HepG2 (cell line): ENCODE data around the gene AKAIN1. TPM values are rescaled to one million over a fixed set of nuclear protein-coding genes. Genes with fewer than 3 reads are reported as not detected.

Experiments
- HHEX ChIP-seq: IDR thresholded peaks from 2 replicates; pipeline ENCODE4 v1.6.1; 2016; ENCODE audit warnings: control low read depth
- IKZF5 ChIP-seq: IDR thresholded peaks from 2 replicates; pipeline ENCODE4 v1.6.1; 2018; ENCODE audit warnings: missing genetic modification reagents, mild to moderate bottlenecking, missing compliant biosample characterization
- NFE2L1 ChIP-seq: sonication (generic); formaldehyde crosslinking; IDR thresholded peaks from 2 replicates; pipeline ENCODE4 v1.4.0; 2020; ENCODE audit warnings: missing genetic modification reagents, mild to moderate bottlenecking, borderline replicate concordance
- NFIC ChIP-seq: IDR thresholded peaks from 2 replicates; pipeline ENCODE4 v1.6.1; 2012; ENCODE audit warnings: mild to moderate bottlenecking, low read length, inconsistent platforms
- PHF8 ChIP-seq: sonication (generic); formaldehyde crosslinking; IDR thresholded peaks from 2 replicates; pipeline ENCODE4 v1.5.0; 2020; ENCODE audit warnings: missing genetic modification reagents
- SOX6 ChIP-seq, 2 experiments: fragments of 450-650 bp in 1 of 2; sonication (generic) in 1 of 2; formaldehyde crosslinking in 1 of 2; IDR thresholded peaks; 2 replicates each; pipeline versions ENCODE4 v1.4.0 to v1.6.1; 2017 to 2020; ENCODE audit warnings: antibody characterized with exemption in 1 of 2, mild to moderate bottlenecking in 1 of 2, missing genetic modification reagents in 1 of 2
- SUZ12 ChIP-seq: fragments of 150-350 bp; IDR thresholded peaks from 2 replicates; pipeline ENCODE4 v1.6.1; 2014; ENCODE audit warnings: low read depth, low read length
- USF2 ChIP-seq, 2 experiments: sonication (generic) in 1 of 2; formaldehyde crosslinking in 1 of 2; IDR thresholded peaks; 2 replicates each; pipeline versions ENCODE4 v1.5.1 to v1.6.1; 2011 to 2020; ENCODE audit warnings: borderline replicate concordance in 1 of 2, low read depth in 1 of 2, low read length in 1 of 2, mild to moderate bottlenecking in 1 of 2, missing genetic modification reagents in 1 of 2, moderate library complexity in 1 of 2
- ZBTB42 ChIP-seq: sonication (generic); formaldehyde crosslinking; IDR thresholded peaks from 2 replicates; pipeline ENCODE4 v1.5.0; 2020; ENCODE audit warnings: mild to moderate bottlenecking, missing genetic modification reagents
- ZFP41 ChIP-seq: sonication (generic); formaldehyde crosslinking; IDR thresholded peaks from 2 replicates; pipeline ENCODE4 v1.4.0; 2020; ENCODE audit warnings: mild to moderate bottlenecking, missing genetic modification reagents, borderline replicate concordance
- ZNF234 ChIP-seq: sonication (generic); formaldehyde crosslinking; conservative IDR thresholded peaks from 2 replicates; pipeline ENCODE4 v1.5.1; 2020; ENCODE audit warnings: mild to moderate bottlenecking, missing genetic modification reagents
- ZNF589 ChIP-seq: sonication (generic); formaldehyde crosslinking; conservative IDR thresholded peaks from 2 replicates; pipeline ENCODE4 v1.8.0; 2022; ENCODE audit warnings: mild to moderate bottlenecking, moderate library complexity, missing genetic modification reagents
- ZNF598 ChIP-seq: sonication (generic); formaldehyde crosslinking; IDR thresholded peaks from 2 replicates; pipeline ENCODE4 v1.5.1; 2020; ENCODE audit warnings: mild to moderate bottlenecking, missing genetic modification reagents, borderline replicate concordance
- ZNF766 ChIP-seq: sonication (generic); formaldehyde crosslinking; IDR thresholded peaks from 2 replicates; pipeline ENCODE4 v1.5.0; 2020; ENCODE audit warnings: missing genetic modification reagents, borderline replicate concordance
- ZNF800 ChIP-seq: sonication (generic); formaldehyde crosslinking; IDR thresholded peaks from 2 replicates; pipeline ENCODE4 v1.4.0; 2020; ENCODE audit warnings: missing genetic modification reagents
- polyA plus RNA-seq, 8 experiments: library from polyadenylated mRNA; depleted of rRNA in 3 of 8; stranded (reverse) in 7 of 8; unstranded in 1 of 8; fragments of >200 nt; fragmentation: Illumina TruSeq in 4 of 8; extraction: Trizol in 4 of 8; gene quantifications; 2 replicates each; pipeline versions ENCODE4 v1.2.1 to v1.2.3, GENCODE V29; 2011 to 2016; ENCODE audit warnings: low read depth in 4 of 8, missing spikeins in 1 of 8, mixed read lengths in 1 of 8; ENCODE audit not compliant: insufficient read depth in 1 of 8
- total RNA-seq, 5 experiments: library from RNA; depleted of rRNA; stranded (reverse); fragments of >200 nt; fragmentation: Illumina TruSeq; extraction: Trizol; gene quantifications; 2 replicates each; pipeline ENCODE4 v1.2.3, GENCODE V29; 2016; ENCODE audit warnings: low read depth in 1 of 5
- TF ChIP-seq, protein P1 (sequence below): IDR thresholded peaks from 2 replicates; pipeline ENCODE4 v1.6.1; 2016; ENCODE audit warnings: missing compliant biosample characterization, missing genetic modification reagents, borderline replicate concordance
- TF ChIP-seq, protein P2 (sequence below): sonication (generic); formaldehyde crosslinking; IDR thresholded peaks from 2 replicates; pipeline ENCODE4 v1.5.1; 2020; ENCODE audit warnings: missing genetic modification reagents, mild to moderate bottlenecking, borderline replicate concordance
- TF ChIP-seq, protein P3 (sequence below): sonication (generic); formaldehyde crosslinking; IDR thresholded peaks from 2 replicates; pipeline ENCODE4 v1.5.1; 2020; ENCODE audit warnings: missing genetic modification reagents, mild to moderate bottlenecking, borderline replicate concordance

AKAIN1 gene
- total and polyA plus RNA-seq, 2 of the 13 experiments (the other 11 are each of a cell fraction or from before 2014, with no cell fraction given), result not detected

DNA sequence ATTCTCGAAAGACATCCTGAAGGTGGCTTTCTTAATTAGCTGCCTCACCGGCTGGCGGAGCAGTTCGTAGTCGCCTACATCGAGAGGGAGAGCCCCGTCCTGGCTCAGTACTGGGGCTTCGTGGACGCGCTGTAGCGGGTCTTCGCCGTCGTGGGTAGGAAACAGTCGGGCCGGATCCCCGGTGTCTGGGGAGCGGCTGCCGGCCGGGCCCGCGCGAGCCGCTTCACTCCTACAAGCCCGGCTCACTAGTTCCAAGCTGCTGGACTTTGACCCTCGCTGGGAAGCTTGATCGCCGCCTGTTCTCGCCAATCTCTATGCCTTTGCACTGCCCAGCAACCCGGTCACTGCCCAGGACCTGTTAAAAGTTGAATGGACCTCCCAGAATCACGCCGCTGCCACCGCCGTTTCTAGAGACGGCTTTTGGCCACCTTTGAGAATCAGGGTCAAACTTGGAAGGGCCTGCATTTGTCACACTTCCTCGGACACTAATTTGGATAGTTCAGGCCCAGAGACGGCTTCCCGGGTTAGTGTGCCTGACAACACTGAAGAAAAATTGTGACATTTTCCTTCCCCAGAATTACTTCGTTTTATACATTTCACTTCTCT is 41.4 kb upstream of the AKAIN1 start (continued):
- TF ChIP-seq IKZF5 (CRISPR knock-in tag) (peak; percentile 55; the same call in 1 of the 2 replicates), ZNF589 (CRISPR knock-in tag) (no peak), ZBTB42 (CRISPR knock-in tag) (no peak), ZNF766 (CRISPR knock-in tag) (no peak), ZNF800 (no peak), PHF8 (CRISPR knock-in tag) (peak; percentile 61; the same call in 1 of the 2 replicates), NFE2L1 (CRISPR knock-in tag) (no peak), SUZ12 (no peak), ZNF598 (no peak), SOX6 (IDR thresholded peaks at IDR 0.05) (no peak), SOX6 (CRISPR knock-in tag; IDR thresholded peaks at IDR 0.05) (no peak; the same call in 1 of the 2 replicates), USF2 (IDR thresholded peaks at IDR 0.05; ENCODE audit: low read depth, low read length) (no peak), USF2 (CRISPR knock-in tag; IDR thresholded peaks at IDR 0.05; ENCODE audit: borderline replicate concordance) (no peak), HHEX (CRISPR knock-in tag) (no peak), ZNF234 (no peak), NFIC (no peak), ZFP41 (CRISPR knock-in tag) (no peak)
- TF ChIP-seq, protein P1, sequence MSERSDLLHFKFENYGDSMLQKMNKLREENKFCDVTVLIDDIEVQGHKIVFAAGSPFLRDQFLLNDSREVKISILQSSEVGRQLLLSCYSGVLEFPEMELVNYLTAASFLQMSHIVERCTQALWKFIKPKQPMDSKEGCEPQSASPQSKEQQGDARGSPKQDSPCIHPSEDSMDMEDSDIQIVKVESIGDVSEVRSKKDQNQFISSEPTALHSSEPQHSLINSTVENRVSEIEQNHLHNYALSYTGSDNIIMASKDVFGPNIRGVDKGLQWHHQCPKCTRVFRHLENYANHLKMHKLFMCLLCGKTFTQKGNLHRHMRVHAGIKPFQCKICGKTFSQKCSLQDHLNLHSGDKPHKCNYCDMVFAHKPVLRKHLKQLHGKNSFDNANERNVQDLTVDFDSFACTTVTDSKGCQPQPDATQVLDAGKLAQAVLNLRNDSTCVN (CRISPR knock-in tag), result no peak
- TF ChIP-seq, protein P2, sequence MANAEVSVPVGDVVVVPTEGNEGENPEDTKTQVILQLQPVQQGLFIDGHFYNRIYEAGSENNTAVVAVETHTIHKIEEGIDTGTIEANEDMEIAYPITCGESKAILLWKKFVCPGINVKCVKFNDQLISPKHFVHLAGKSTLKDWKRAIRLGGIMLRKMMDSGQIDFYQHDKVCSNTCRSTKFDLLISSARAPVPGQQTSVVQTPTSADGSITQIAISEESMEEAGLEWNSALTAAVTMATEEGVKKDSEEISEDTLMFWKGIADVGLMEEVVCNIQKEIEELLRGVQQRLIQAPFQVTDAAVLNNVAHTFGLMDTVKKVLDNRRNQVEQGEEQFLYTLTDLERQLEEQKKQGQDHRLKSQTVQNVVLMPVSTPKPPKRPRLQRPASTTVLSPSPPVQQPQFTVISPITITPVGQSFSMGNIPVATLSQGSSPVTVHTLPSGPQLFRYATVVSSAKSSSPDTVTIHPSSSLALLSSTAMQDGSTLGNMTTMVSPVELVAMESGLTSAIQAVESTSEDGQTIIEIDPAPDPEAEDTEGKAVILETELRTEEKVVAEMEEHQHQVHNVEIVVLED (CRISPR knock-in tag), result no peak
- TF ChIP-seq, protein P3, sequence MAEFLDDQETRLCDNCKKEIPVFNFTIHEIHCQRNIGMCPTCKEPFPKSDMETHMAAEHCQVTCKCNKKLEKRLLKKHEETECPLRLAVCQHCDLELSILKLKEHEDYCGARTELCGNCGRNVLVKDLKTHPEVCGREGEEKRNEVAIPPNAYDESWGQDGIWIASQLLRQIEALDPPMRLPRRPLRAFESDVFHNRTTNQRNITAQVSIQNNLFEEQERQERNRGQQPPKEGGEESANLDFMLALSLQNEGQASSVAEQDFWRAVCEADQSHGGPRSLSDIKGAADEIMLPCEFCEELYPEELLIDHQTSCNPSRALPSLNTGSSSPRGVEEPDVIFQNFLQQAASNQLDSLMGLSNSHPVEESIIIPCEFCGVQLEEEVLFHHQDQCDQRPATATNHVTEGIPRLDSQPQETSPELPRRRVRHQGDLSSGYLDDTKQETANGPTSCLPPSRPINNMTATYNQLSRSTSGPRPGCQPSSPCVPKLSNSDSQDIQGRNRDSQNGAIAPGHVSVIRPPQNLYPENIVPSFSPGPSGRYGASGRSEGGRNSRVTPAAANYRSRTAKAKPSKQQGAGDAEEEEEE (CRISPR knock-in tag), result no peak
